ENCODE measurements around the gene STK39.

The STK39 gene

DNA sequence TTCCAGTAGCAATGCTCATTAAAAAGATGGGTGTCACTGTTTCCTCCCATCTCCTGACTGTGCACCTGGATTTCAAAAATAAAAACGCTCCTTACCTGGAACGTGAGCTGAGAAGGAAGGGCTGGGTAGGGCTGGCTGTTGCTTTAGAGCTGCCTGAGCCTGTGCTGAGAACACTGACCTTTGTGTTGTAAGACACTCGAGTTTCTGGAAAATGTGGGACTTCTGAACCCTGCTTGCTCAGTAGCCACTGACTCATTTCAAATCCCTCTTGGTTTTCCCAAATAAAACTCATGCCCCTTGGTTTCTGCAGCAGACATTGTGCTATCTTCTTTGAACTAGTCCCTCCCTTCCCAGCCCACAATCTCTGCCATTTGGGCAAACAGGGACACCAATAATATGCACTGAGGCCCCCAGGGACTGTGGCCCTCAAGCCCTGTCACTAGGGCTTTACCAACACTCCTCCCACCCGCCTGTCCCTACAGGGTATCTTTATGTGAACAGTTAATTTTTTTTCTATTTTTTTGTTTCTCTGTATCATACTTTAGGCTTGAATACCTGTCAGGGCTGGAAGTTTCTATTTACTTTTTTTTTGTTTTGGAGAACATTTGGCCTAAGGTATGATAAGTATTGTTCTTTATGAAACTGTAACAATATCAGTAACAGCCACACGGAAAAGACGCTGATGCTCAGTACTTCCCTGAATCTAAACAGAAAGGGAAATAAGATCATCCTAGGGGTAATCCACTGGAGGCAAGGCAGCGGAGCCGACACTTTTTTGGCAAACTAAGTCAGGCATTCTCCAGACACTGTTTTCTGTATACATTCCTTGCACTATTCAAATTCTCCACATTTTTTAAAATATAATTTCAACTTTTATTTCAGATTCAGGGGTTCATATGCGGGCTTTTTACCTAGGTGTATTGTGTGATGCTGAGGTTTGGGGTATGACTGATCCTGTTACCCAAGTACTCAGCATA lies 280.2 kb downstream of the STK39 start:
- in situ Hi-C loops (cut with MboI; ENCODE audit: low pct_unique_long_range_greater_than_20kb, low sequenced_read_pairs, unreplicated experiment) = no loop called here
- TF ChIP-seq, protein P1, sequence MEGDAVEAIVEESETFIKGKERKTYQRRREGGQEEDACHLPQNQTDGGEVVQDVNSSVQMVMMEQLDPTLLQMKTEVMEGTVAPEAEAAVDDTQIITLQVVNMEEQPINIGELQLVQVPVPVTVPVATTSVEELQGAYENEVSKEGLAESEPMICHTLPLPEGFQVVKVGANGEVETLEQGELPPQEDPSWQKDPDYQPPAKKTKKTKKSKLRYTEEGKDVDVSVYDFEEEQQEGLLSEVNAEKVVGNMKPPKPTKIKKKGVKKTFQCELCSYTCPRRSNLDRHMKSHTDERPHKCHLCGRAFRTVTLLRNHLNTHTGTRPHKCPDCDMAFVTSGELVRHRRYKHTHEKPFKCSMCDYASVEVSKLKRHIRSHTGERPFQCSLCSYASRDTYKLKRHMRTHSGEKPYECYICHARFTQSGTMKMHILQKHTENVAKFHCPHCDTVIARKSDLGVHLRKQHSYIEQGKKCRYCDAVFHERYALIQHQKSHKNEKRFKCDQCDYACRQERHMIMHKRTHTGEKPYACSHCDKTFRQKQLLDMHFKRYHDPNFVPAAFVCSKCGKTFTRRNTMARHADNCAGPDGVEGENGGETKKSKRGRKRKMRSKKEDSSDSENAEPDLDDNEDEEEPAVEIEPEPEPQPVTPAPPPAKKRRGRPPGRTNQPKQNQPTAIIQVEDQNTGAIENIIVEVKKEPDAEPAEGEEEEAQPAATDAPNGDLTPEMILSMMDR (IDR thresholded peaks at IDR 0.05; ENCODE audit: extremely low read depth, insufficient read depth, missing control alignments) = no peak
- no peak for DNase-seq (ENCODE audit: low spot score)

DNA sequence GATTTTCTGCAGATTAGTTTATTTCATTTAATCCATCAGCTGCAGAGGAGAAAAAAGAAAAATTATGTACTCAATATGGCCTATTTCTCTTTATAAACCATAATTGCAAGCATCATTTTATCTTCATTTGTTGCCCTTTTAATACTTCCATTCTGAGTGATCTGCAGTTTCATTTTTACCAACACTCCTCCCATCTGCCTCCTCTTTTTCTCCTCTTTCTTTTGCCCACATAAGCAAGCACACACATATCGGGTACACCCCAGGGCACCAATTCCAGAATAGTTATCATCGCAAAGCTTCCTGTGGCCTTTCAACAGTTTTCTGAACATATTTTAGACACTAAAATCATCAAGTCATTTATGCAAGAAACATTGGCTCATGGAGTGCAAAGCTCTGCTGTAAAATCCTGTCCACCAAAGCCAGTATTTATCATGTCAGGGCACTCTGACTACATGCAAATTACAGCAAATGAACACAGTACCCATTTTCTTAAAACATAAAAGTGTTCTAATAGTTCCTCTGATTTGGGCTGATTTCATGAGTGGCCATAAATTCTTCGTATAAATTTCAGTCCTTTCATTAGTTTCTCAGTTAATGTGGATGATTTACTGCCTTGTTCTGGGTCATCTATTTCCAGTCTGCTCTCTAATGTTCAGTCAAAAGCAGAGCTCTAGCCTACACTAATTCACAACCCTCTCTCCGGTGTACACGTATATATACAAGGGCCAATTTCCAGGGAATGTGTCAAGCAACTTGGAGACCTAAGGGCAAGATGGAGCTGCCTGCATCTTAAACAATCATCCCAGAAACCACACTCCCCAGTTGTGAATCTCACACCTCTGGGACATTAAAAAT lies 281.3 kb downstream of the STK39 start:
- in situ Hi-C loops (cut with MboI; ENCODE audit: low pct_unique_long_range_greater_than_20kb, low sequenced_read_pairs, unreplicated experiment) = no loop called here
- DNase-seq (ENCODE audit: low spot score) = no peak
- TF ChIP-seq, protein P1 (IDR thresholded peaks at IDR 0.05; ENCODE audit: extremely low read depth, insufficient read depth, missing control alignments) = no peak

DNA sequence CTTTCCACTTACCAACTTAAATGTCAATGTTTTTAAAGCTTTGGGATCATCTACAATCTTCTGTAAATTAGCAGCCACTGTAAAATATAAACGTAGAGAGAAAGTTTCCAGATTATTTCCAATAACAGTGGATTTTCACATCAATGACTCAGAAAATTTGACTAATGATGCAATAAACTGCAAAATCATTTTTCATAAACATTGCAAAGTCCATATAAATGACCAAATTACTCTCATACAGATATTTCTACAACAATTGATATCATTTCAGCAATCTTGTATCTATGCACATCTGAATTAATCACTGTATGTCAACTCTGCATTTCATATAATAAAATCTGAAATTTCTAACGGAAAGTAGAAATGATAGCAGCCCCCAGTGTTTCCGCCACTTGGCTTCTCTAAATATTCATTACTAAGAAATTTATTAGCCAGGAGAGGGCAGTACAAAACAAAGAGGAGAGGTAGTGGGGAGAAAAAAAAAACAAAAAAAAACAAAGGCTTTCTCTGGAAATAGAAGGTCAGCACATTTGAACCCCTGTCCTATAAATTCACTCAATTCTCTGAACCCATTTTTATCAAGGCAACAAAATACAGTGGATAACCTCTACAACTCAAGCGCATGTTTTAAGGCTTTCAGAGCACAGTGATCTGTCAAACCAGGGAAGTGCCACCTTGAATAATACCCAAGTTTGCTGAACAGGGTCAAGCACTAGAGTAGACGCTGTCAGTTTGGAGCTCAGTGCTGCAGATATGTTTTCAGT lies 282.6 kb downstream of the STK39 start:
- in situ Hi-C loops (cut with MboI; ENCODE audit: low pct_unique_long_range_greater_than_20kb, low sequenced_read_pairs, unreplicated experiment) = no loop called here
- TF ChIP-seq, protein P1 (IDR thresholded peaks at IDR 0.05; ENCODE audit: extremely low read depth, insufficient read depth, missing control alignments) = peak; percentile 23
- DNase-seq (ENCODE audit: low spot score) = peak; percentile 4

DNA sequence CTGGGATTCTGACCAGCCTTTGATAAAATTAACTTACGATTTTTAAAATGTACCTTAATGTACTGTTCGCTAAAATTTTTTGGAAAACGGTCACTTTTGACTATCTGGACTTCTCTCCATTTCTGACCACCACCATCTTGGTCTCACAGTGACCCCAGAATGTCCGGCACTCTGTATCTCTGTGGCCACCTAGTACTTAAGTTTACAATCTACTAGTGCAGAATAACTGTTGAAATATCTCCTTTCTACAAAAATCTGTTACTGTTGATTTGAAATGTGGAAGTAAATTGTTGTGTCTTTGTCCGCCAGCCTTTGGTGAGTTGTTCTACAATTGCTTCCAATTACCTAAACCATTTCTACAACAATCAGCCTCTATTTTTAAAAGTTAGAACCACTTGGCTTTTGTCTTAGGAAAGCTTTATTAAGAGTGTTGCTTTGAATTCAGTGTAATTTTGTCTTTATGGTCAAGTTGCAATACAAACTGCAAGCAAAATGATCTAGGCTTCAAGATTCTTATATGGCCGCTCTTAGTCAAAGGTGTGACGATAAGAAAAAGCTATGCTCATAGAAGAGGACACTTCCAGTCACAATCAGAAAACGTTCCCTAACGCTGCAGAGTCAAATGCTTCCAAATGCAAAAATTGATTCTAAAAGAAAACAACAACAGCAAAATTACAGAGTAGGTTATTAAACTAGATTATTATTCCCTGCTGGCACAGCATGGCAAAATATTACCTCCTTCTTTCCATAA lies 283.3 kb downstream of the STK39 start:
- DNase-seq (ENCODE audit: low spot score) = no peak
- TF ChIP-seq, protein P1 (IDR thresholded peaks at IDR 0.05; ENCODE audit: extremely low read depth, insufficient read depth, missing control alignments) = no peak
- in situ Hi-C loops (cut with MboI; ENCODE audit: low pct_unique_long_range_greater_than_20kb, low sequenced_read_pairs, unreplicated experiment) = no loop called here

DNA sequence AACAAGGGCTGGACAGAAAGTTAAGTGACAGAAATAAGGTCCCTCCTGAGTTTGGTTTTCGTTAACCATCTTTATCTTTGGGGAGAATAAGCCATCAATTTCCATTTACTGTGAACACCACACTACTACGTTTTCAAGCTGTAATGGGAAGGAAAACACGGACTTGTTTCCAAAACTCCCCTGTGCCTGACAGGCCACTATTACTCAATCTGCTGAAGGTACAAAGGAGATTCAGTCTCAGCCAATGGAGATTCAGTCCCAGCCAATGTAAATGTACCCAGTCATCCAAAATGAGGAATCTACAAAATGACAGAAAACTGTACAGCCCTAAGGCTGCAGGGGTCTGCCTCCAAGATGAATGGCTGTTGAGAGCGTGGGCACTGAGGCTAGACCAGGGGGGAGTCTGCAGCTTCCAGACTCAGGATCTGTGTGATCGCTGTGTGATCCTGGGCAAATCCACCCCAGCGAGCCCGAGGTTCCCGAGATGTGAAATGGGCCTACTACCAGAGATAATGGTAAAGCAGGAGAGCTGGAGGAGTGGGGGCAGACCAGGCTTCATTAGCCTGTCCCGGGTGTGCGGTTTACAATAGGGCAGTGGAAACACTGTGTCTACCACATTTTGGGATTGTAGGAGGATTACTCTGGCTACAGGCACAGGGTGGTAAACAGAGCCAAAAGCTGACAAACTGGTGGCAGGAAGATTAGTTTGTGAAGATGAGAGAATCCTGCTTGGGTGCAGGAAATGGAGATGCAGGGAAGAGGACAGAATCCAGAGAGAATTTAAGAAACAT lies 284.8 kb downstream of the STK39 start:
- in situ Hi-C loops (cut with MboI; ENCODE audit: low pct_unique_long_range_greater_than_20kb, low sequenced_read_pairs, unreplicated experiment) = no loop called here
- DNase-seq (ENCODE audit: low spot score) = no peak
- TF ChIP-seq, protein P1 (IDR thresholded peaks at IDR 0.05; ENCODE audit: extremely low read depth, insufficient read depth, missing control alignments) = no peak
